Measurements from ENCODE around the gene OTOA. TPM values are rescaled to one million over a fixed set of nuclear protein-coding genes. Genes with fewer than 3 reads are reported as not detected.
A peak's percentile ranks its signal among the peaks of the same experiment; 100 is the strongest.

The OTOA gene
- total RNA-seq, 4 donors from 2014 or later: 0.11 to 0.33 TPM; not detected in 2

- no peak for DNase-seq (ENCODE audit: extremely low spot score)
- 83% methylated on average over 3 of the region's 3 CpGs for WGBS
- Histone ChIP-seq H3K36me3 (peaks cover 0 to 15% (median 10%) of the 10 kb centered on the region in 4 donors), H3K4me3 (peak overlapping the region in 1 of 4 donors; percentile 14), H3K27me3 (no peaks in the 10 kb centered on the region), H3K27ac (replicated peaks in 1 of 4) (no peak overlapping the region), H3K4me1 (peaks cover 3 to 12% (median 6%) of the 10 kb centered on the region in 4 donors), H3K9me3 (no peaks in the 10 kb centered on the region)
- no peak for TF ChIP-seq POLR2AphosphoS5 (IDR thresholded peaks at IDR 0.05)
- intact Hi-C loops (cut with DNase I): no loop called here
These were observed 12.3 kb upstream of the OTOA start for GRCh38 chr16:21651515-21651914.

- H3K4me1 ChIP-seq: peaks cover 0 to 14% (median 7%) of the 10 kb centered on the region in 4 donors
- intact Hi-C loops (cut with DNase I): no loop called here
- peaks cover 0 to 17% (median 10%) of the 10 kb centered on the region in 4 donors for H3K36me3 ChIP-seq
- no peak for TF ChIP-seq POLR2AphosphoS5 (IDR thresholded peaks at IDR 0.05)
- H3K4me3 ChIP-seq: no peak within 1 kb of the TSS
- 89% methylated on average over 6 of the region's 6 CpGs for WGBS
- no peak within 1 kb of the TSS for H3K27ac ChIP-seq (replicated peaks in 1 of 4)
- no peaks in the 10 kb centered on the region for H3K9me3 ChIP-seq
- no peak for DNase-seq (ENCODE audit: extremely low spot score)
- no peaks in the 10 kb centered on the region for H3K27me3 ChIP-seq
These were observed 11.3 kb upstream of the OTOA start, which contains the start of gene IGSF6 for GRCh38 chr16:21652453-21652852. TSS of gene IGSF6 (minus strand) at chr16:21652608. CDS start at chr16:21652598, 10 bp downstream.

- Histone ChIP-seq H3K27ac (replicated peaks in 1 of 4) (no peak overlapping the region), H3K36me3 (peaks cover 0 to 17% (median 10%) of the 10 kb centered on the region in 4 donors), H3K4me1 (peaks cover 0 to 18% (median 8%) of the 10 kb centered on the region in 4 donors), H3K4me3 (no peak overlapping the region), H3K27me3 (no peaks in the 10 kb centered on the region), H3K9me3 (no peaks in the 10 kb centered on the region)
- DNase-seq (ENCODE audit: extremely low spot score): no peak
- 74% methylated on average over 5 of the region's 5 CpGs for WGBS
- intact Hi-C loops (cut with DNase I): no loop called here
- TF ChIP-seq EP300 (IDR thresholded peaks at IDR 0.05): no peak
- TF ChIP-seq POLR2A (IDR thresholded peaks at IDR 0.05; ENCODE audit: low read depth): no peak
- no peak for TF ChIP-seq CTCF (IDR thresholded peaks at IDR 0.05)
- no peak for TF ChIP-seq POLR2AphosphoS5 (IDR thresholded peaks at IDR 0.05)
These were observed 10.2 kb upstream of the OTOA start for GRCh38 chr16:21653571-21653970.

GRCh38 chr16:21654466-21654865 lies 9.3 kb upstream of the OTOA start:
- no peak for TF ChIP-seq POLR2A (IDR thresholded peaks at IDR 0.05; ENCODE audit: low read depth)
- no peak for TF ChIP-seq CTCF (IDR thresholded peaks at IDR 0.05)
- TF ChIP-seq EP300 (IDR thresholded peaks at IDR 0.05): no peak
- no peak for TF ChIP-seq POLR2AphosphoS5 (IDR thresholded peaks at IDR 0.05)
- intact Hi-C loops (cut with DNase I): no loop called here
- H3K4me1 ChIP-seq: peaks cover 0 to 18% (median 8%) of the 10 kb centered on the region in 4 donors
- DNase-seq (ENCODE audit: extremely low spot score): no peak
- H3K27me3 ChIP-seq: no peaks in the 10 kb centered on the region
- peaks cover 0 to 17% (median 10%) of the 10 kb centered on the region in 4 donors for H3K36me3 ChIP-seq
- H3K9me3 ChIP-seq: no peaks in the 10 kb centered on the region
- no peak overlapping the region for H3K27ac ChIP-seq (replicated peaks in 1 of 4)
- H3K4me3 ChIP-seq: no peak overlapping the region
- 92% methylated on average over 1 of the region's 1 CpG for WGBS

- no peaks in the 10 kb centered on the region for H3K27me3 ChIP-seq
- TF ChIP-seq POLR2AphosphoS5 (IDR thresholded peaks at IDR 0.05) (no peak), POLR2A (IDR thresholded peaks at IDR 0.05; ENCODE audit: low read depth) (no peak), CTCF (IDR thresholded peaks at IDR 0.05) (no peak), EP300 (IDR thresholded peaks at IDR 0.05) (no peak)
- peaks cover 0 to 18% (median 8%) of the 10 kb centered on the region in 4 donors for H3K4me1 ChIP-seq
- intact Hi-C loops (cut with DNase I): no loop called here
- no peaks in the 10 kb centered on the region for H3K9me3 ChIP-seq
- no peak for DNase-seq (ENCODE audit: extremely low spot score)
- H3K27ac ChIP-seq (replicated peaks in 1 of 4): no peak overlapping the region
- WGBS: 74% methylated on average over 2 of the region's 2 CpGs
- H3K36me3 ChIP-seq: peaks cover 0 to 17% (median 10%) of the 10 kb centered on the region in 4 donors
- H3K4me3 ChIP-seq: no peak overlapping the region
These were observed 8.9 kb upstream of the OTOA start for GRCh38 chr16:21654881-21655280.
